GM12878 (cell line): ENCODE results near the gene SLC22A12. TPM values are rescaled to one million over a fixed set of nuclear protein-coding genes. Genes with fewer than 3 reads are reported as not detected.

Experiments used
- ATAC-seq: fragments of 200-7000 bp; cut with Tn5 transposase; 3 replicates; pipeline ENCODE4 v1.9.1; 2020; ENCODE audit warnings: mild to moderate bottlenecking, moderate library complexity
- BruUV-seq: library from RNA; stranded (reverse); fragments of 400-500 nt; replicated peaks from 2 replicates; lab custom pipeline; 2021; lab: Mats Ljungman, UMichigan
- CTCF ChIA-PET: fragments of 300-600 bp; sonication (Branson Sonifier 250); formaldehyde crosslinking; extraction: SDS; loops from one replicate; lab custom pipeline; 2021; ENCODE audit warnings: inconsistent platforms; lab: Yijun Ruan, JAX
- POLR2A ChIA-PET: fragments of 350-600 bp; formaldehyde crosslinking; extraction: SDS; loops from one replicate; lab custom pipeline; 2021; ENCODE audit warnings: inconsistent platforms; lab: Charles Lee
- RAD21 ChIA-PET: fragments of 300-600 bp; sonication (Branson Sonifier 250); formaldehyde crosslinking; loops from one replicate; lab custom pipeline; 2023; ENCODE audit warnings: antibody characterized with exemption; ENCODE audit not compliant: unreplicated experiment; lab: Charles Lee
- SMC1A ChIA-PET: fragments of 300-600 bp; sonication (Branson Sonifier 250); formaldehyde crosslinking; loops from one replicate; lab custom pipeline; 2023; ENCODE audit not compliant: unreplicated experiment, uncharacterized antibody; lab: Charles Lee
- DNase-seq: peaks from one replicate; pipeline ENCODE4 v3.0.0-alpha.2; 2011; ENCODE audit warnings: low read depth, low spot score
- FAIRE-seq: peaks from 3 replicates; lab custom pipeline; 2011; peaks lifted over from hg19 to GRCh38; lab: Jason Lieb, UNC
- H2AFZ ChIP-seq: 2 replicates; pipeline ENCODE4 v1.6.0; 2011; ENCODE audit warnings: low read depth, low read length, control low read depth; ENCODE audit not compliant: control insufficient read depth
- H3K27ac ChIP-seq: 2 replicates; pipeline ENCODE4 v1.5.1; 2011; ENCODE audit warnings: control low read depth; ENCODE audit not compliant: control insufficient read depth, insufficient read depth
- H3K27me3 ChIP-seq, 2 experiments: replicated peaks in 1 of 2; 2 replicates each; pipeline versions ENCODE4 v1.6.0 to v1.6.1; 2011; ENCODE audit warnings: low read length in 1 of 2; ENCODE audit not compliant: control insufficient read depth in 2 of 2, insufficient read depth in 2 of 2
- H3K36me3 ChIP-seq, 2 experiments: 2 replicates each; pipeline ENCODE4 v1.5.1; 2011; ENCODE audit warnings: low read length in 1 of 2; ENCODE audit not compliant: control insufficient read depth in 2 of 2, insufficient read depth in 2 of 2
- H3K4me1 ChIP-seq: 2 replicates; pipeline ENCODE4 v1.6.1; 2011; ENCODE audit warnings: mild to moderate bottlenecking, low read length, moderate library complexity, mixed read lengths; ENCODE audit not compliant: control insufficient read depth, insufficient read depth
- H3K4me2 ChIP-seq: 2 replicates; pipeline ENCODE4 v1.6.0; 2011; ENCODE audit warnings: control low read depth; ENCODE audit not compliant: control insufficient read depth, insufficient read depth
- H3K4me3 ChIP-seq: fragments of 200-600 bp; sonication (generic); 2 replicates; pipeline ENCODE4 v1.5.1; 2016
- H3K79me2 ChIP-seq: 2 replicates; pipeline ENCODE4 v1.6.0; 2011; ENCODE audit warnings: low read length; ENCODE audit not compliant: control insufficient read depth, insufficient read depth
- H3K9ac ChIP-seq: 2 replicates; pipeline ENCODE4 v1.8.0; 2011; ENCODE audit warnings: low read length, control low read depth, mixed read lengths; ENCODE audit not compliant: control insufficient read depth, insufficient read depth
- H3K9me3 ChIP-seq: replicated peaks from 3 replicates; pipeline ENCODE4 v1.5.1; 2011; ENCODE audit warnings: mild to moderate bottlenecking, low read length; ENCODE audit not compliant: control insufficient read depth, insufficient read depth
- H4K20me1 ChIP-seq: 2 replicates; pipeline ENCODE4 v1.6.0; 2011; ENCODE audit not compliant: control insufficient read depth, insufficient read depth
- ATF7 ChIP-seq: fragments of 450-650 bp; IDR thresholded peaks from 2 replicates; pipeline ENCODE4 v1.6.1; 2016; ENCODE audit warnings: low read depth, mild to moderate bottlenecking
- CREB1 ChIP-seq: IDR thresholded peaks from 2 replicates; pipeline ENCODE4 v1.6.1; 2012; ENCODE audit warnings: low read depth, mild to moderate bottlenecking, inconsistent platforms
- HDGF ChIP-seq: fragments of 450-650 bp; IDR thresholded peaks from 2 replicates; pipeline ENCODE4 v1.6.1; 2016; ENCODE audit warnings: antibody characterized with exemption
- IKZF2 ChIP-seq, 2 experiments: fragments of 450-650 bp; IDR thresholded peaks; 2 replicates each; pipeline ENCODE4 v1.6.1; 2017; ENCODE audit warnings: mild to moderate bottlenecking in 2 of 2, moderate library complexity in 2 of 2
- NKRF ChIP-seq: fragments of 450-650 bp; conservative IDR thresholded peaks from 2 replicates; pipeline ENCODE4 v1.6.1; 2017; ENCODE audit warnings: mild to moderate bottlenecking, moderate library complexity
- RB1 ChIP-seq: fragments of 450-650 bp; formaldehyde crosslinking; IDR thresholded peaks from 2 replicates; pipeline ENCODE4 v1.6.1; 2017; ENCODE audit warnings: mild to moderate bottlenecking, borderline replicate concordance
- WGBS: methylation state at CpG from one replicate; pipeline ENCODE4 v1.1.6; 2016; ENCODE audit warnings: low lambda C conversion rate; ENCODE audit not compliant: insufficient replicate concordance, insufficient coverage; ENCODE audit errors: missing lambda C conversion rate; 5-methylcytosine and 5-hydroxymethylcytosine counted together
- in situ Hi-C: fragments of 300-500 bp; cut with MboI; formaldehyde crosslinking; loops from 9 replicates; pipeline ENCODE4 v1.14.3; 2018; ENCODE audit warnings: mixed read lengths
- intact Hi-C: fragments of 100-400 bp; cut with micrococcal nuclease; formaldehyde crosslinking; loops from one replicate; pipeline ENCODE4 v1.14.2; 2022; ENCODE audit not compliant: unreplicated experiment
- polyA plus RNA-seq, 11 experiments: library from polyadenylated mRNA; depleted of rRNA in 4 of 11; unstranded in 6 of 11; stranded (reverse) in 5 of 11; fragments of >200 nt; fragmentation: Nextera tagmentation in 4 of 11; fragmentation: Illumina TruSeq in 1 of 11; extraction: Ambion mirVana in 4 of 11; extraction: Trizol in 1 of 11; gene quantifications; 1 replicate in 1 of 11; 2 replicates in 10 of 11; pipeline versions ENCODE4 v1.2.1 to v1.2.3, GENCODE V29; 2011 to 2016; ENCODE audit warnings: inconsistent platforms in 2 of 11, missing spikeins in 2 of 11, low read depth in 1 of 11
- total RNA-seq, 4 experiments: library from RNA; depleted of rRNA in 3 of 4; stranded (reverse); fragments of >200 nt in 3 of 4; fragmentation: Illumina TruSeq in 1 of 4; extraction: Trizol in 1 of 4; gene quantifications; 2 replicates each; pipeline versions ENCODE4 v1.2.1 to v1.2.3, GENCODE V29; 2013 to 2021

The SLC22A12 gene
- total and polyA plus RNA-seq, 10 of the 15 experiments (the other 5 are each of a cell fraction or from before 2014, with no cell fraction given), result not detected

- H3K27ac ChIP-seq, result no peak overlapping the region
- POLR2A ChIA-PET, result interaction anchor here (0.6 kb wide), 1 partner anchor 20 kb away, joined by 3 read pairs; no protein-coding TSS in a partner anchor
- H4K20me1 ChIP-seq, result no peaks in the 10 kb centered on the region
- no peaks in the 10 kb centered on the region for H3K9me3 ChIP-seq
- RAD21 ChIA-PET, result no interaction called here
- no peaks in the 10 kb centered on the region for H3K4me1 ChIP-seq
- H3K4me3 ChIP-seq, result no peak overlapping the region
- SMC1A ChIA-PET, result interaction anchor here (1.0 kb wide), 1 partner anchor 74 kb away, joined by 4 read pairs; no protein-coding TSS in a partner anchor
- intact Hi-C loops, result no loop called here
- TF ChIP-seq HDGF (no peak), RB1 (no peak), ATF7 (no peak)
- TF ChIP-seq, all 136 proteins: peak for 0
- no peaks in the 10 kb centered on the region for H3K27me3 ChIP-seq
- CTCF ChIA-PET, result interaction anchor here (1.1 to 1.2 kb wide), 3 partner anchors 12 to 44 kb away, joined by 3 to 4 read pairs (median 3); no protein-coding TSS in a partner anchor
- WGBS, result 13% methylated on average over 5 of the region's 5 CpGs
- DNase-seq (no peak), ATAC-seq (peak; percentile 40; the same call in 2 of the 3 replicates), FAIRE-seq (no peak)
- H3K79me2 ChIP-seq, result no peaks in the 10 kb centered on the region
- no peak overlapping the region for H3K9ac ChIP-seq
- no peaks in the 10 kb centered on the region for H3K36me3 ChIP-seq
- no TSS peak for BruUV-seq
- H2AFZ ChIP-seq, result no peak overlapping the region
- H3K4me2 ChIP-seq, result no peak overlapping the region
- in situ Hi-C loops, result loop anchor here (5.0 kb wide), 1 partner anchor 48 kb away; no protein-coding TSS in a partner anchor
Observed at GRCh38 chr11:64614917-64615316, 23.9 kb downstream of the SLC22A12 start.

GRCh38 chr11:64616817-64617216 is 25.8 kb downstream of the SLC22A12 start:
- Histone ChIP-seq H2AFZ (no peak overlapping the region), H3K9ac (no peak overlapping the region), H3K4me3 (no peak overlapping the region), H3K27ac (no peak overlapping the region), H4K20me1 (no peaks in the 10 kb centered on the region), H3K79me2 (no peaks in the 10 kb centered on the region), H3K27me3 (no peaks in the 10 kb centered on the region), H3K9me3 (no peaks in the 10 kb centered on the region), H3K4me1 (no peaks in the 10 kb centered on the region), H3K4me2 (no peak overlapping the region), H3K36me3 (no peaks in the 10 kb centered on the region)
- POLR2A ChIA-PET, result no interaction called here
- CTCF ChIA-PET, result interaction anchor here (0.7 kb wide), 1 partner anchor 593 kb away, joined by 9 read pairs; no protein-coding TSS in a partner anchor
- 12% methylated on average over 3 of the region's 3 CpGs for WGBS
- no TSS peak for BruUV-seq
- TF ChIP-seq CREB1 (no peak), IKZF2 (IDR thresholded peaks at IDR 0.05) (no peak), NKRF (no peak)
- no peak for ATAC-seq
- no peak for FAIRE-seq
- RAD21 ChIA-PET, result no interaction called here
- intact Hi-C loops (no loop called here), in situ Hi-C loops (loop anchor here (5.0 kb wide), 1 partner anchor 50 kb away; no protein-coding TSS in a partner anchor)
- no peak for DNase-seq
- SMC1A ChIA-PET, result interaction anchor here (0.8 kb wide), 1 partner anchor 14 kb away, joined by 3 read pairs; no protein-coding TSS in a partner anchor
